Smooth muscle cell (in vitro differentiated cells): ENCODE measurements around the gene DSPP. TPM values are rescaled to one million over a fixed set of nuclear protein-coding genes. Genes with fewer than 3 reads are reported as not detected.

ENCODE experiments used
- DNase-seq: peaks from one replicate; lab custom pipeline; 2025; ENCODE audit not compliant: unreplicated experiment; lab: John Stamatoyannopoulos, UW
- H2AFZ ChIP-seq: fragments of 200-600 bp; sonication (generic); 2 replicates; pipeline ENCODE4 v1.6.0; 2016; ENCODE audit warnings: antibody characterized with exemption, low read depth, mild to moderate bottlenecking
- H3F3A ChIP-seq: fragments of 200-600 bp; sonication (generic); 2 replicates; pipeline ENCODE4 v1.6.0; 2017; ENCODE audit warnings: antibody characterized with exemption, low read depth
- H3K27ac ChIP-seq: fragments of 200-600 bp; sonication (generic); 2 replicates; pipeline ENCODE4 v1.5.1; 2016; ENCODE audit warnings: low read depth, mild to moderate bottlenecking
- H3K27me3 ChIP-seq: fragments of 200-600 bp; sonication (generic); 2 replicates; pipeline ENCODE4 v1.6.1; 2016; ENCODE audit warnings: low read depth, mild to moderate bottlenecking
- H3K36me3 ChIP-seq: fragments of 200-600 bp; sonication (generic); 2 replicates; pipeline ENCODE4 v1.5.1; 2016; ENCODE audit warnings: low read depth
- H3K4me1 ChIP-seq: fragments of 200-600 bp; sonication (generic); 2 replicates; pipeline ENCODE4 v1.5.1; 2016; ENCODE audit warnings: low read depth
- H3K4me2 ChIP-seq: fragments of 200-600 bp; sonication (generic); 2 replicates; pipeline ENCODE4 v1.6.0; 2016; ENCODE audit warnings: mild to moderate bottlenecking
- H3K4me3 ChIP-seq: fragments of 200-600 bp; sonication (generic); 2 replicates; pipeline ENCODE4 v1.5.1; 2016; ENCODE audit warnings: mild to moderate bottlenecking
- H3K79me2 ChIP-seq: fragments of 200-600 bp; sonication (generic); 2 replicates; pipeline ENCODE4 v1.6.0; 2016; ENCODE audit warnings: low read depth, mild to moderate bottlenecking
- H3K9ac ChIP-seq: fragments of 200-600 bp; sonication (generic); 2 replicates; pipeline ENCODE4 v1.6.0; 2016; ENCODE audit warnings: low read depth
- H3K9me3 ChIP-seq: fragments of 200-600 bp; sonication (generic); replicated peaks from 2 replicates; pipeline ENCODE4 v1.5.1; 2016; ENCODE audit warnings: low read depth
- H4K20me1 ChIP-seq: fragments of 200-600 bp; sonication (generic); 2 replicates; pipeline ENCODE4 v1.6.0; 2016; ENCODE audit warnings: low read depth
- CTCF ChIP-seq: fragments of 200-600 bp; sonication (generic); IDR thresholded peaks from 2 replicates; pipeline ENCODE4 v1.5.1; 2017; ENCODE audit warnings: borderline replicate concordance, mild to moderate bottlenecking, antibody characterized with exemption; ENCODE audit not compliant: insufficient read depth, poor library complexity, severe bottlenecking
- WGBS: methylation state at CpG from one replicate; pipeline ENCODE4 v1.1.7; 2016; ENCODE audit warnings: low lambda C conversion rate; 5-methylcytosine and 5-hydroxymethylcytosine counted together
- polyA plus RNA-seq: library from polyadenylated mRNA; unstranded; fragments of >200 nt; fragmentation: Nextera tagmentation; extraction: Ambion mirVana; gene quantifications from 2 replicates; pipeline ENCODE4 v1.2.1, GENCODE V29; 2016
- total RNA-seq: library from RNA; depleted of rRNA; stranded (reverse); fragments of >200 nt; gene quantifications from 2 replicates; pipeline ENCODE4 v1.2.3, GENCODE V29; 2014

Gene DSPP
- total and polyA plus RNA-seq, 2 experiments from 2014 or later, result not detected

GRCh38 chr4:87632469-87632868 lies 24.1 kb downstream of the DSPP start:
- H3K36me3 ChIP-seq, result no peaks in the 10 kb centered on the region
- H3K27ac ChIP-seq, result no peak overlapping the region
- WGBS, result 64% methylated on average over 1 of the region's 1 CpG
- H3K79me2 ChIP-seq, result no peaks in the 10 kb centered on the region
- TF ChIP-seq CTCF, result no peak
- H3K9ac ChIP-seq, result no peak overlapping the region
- H3K4me2 ChIP-seq, result no peak overlapping the region
- DNase-seq, result no peak
- no peaks in the 10 kb centered on the region for H3K27me3 ChIP-seq
- H3K4me3 ChIP-seq, result no peak overlapping the region
- no peaks in the 10 kb centered on the region for H3K9me3 ChIP-seq
- no peaks in the 10 kb centered on the region for H3F3A ChIP-seq
- H3K4me1 ChIP-seq, result no peaks in the 10 kb centered on the region
- H2AFZ ChIP-seq, result no peak overlapping the region
- no peaks in the 10 kb centered on the region for H4K20me1 ChIP-seq

- no peak overlapping the region for H3K4me3 ChIP-seq
- H3K27ac ChIP-seq, result no peak overlapping the region
- no peak overlapping the region for H3K4me2 ChIP-seq
- no peaks in the 10 kb centered on the region for H3K27me3 ChIP-seq
- no peaks in the 10 kb centered on the region for H4K20me1 ChIP-seq
- no peak overlapping the region for H3K9ac ChIP-seq
- H3K9me3 ChIP-seq, result no peaks in the 10 kb centered on the region
- no peak for TF ChIP-seq CTCF
- H3K4me1 ChIP-seq, result no peaks in the 10 kb centered on the region
- 56% methylated on average over 2 of the region's 2 CpGs for WGBS
- no peak overlapping the region for H2AFZ ChIP-seq
- no peak for DNase-seq
- H3K79me2 ChIP-seq, result no peaks in the 10 kb centered on the region
- no peaks in the 10 kb centered on the region for H3F3A ChIP-seq
- H3K36me3 ChIP-seq, result no peaks in the 10 kb centered on the region
Measured at GRCh38 chr4:87633243-87633642, 24.9 kb downstream of the DSPP start.

GRCh38 chr4:87644286-87644685 lies 36.0 kb downstream of the DSPP start:
- Histone ChIP-seq H3K27me3 (no peaks in the 10 kb centered on the region), H3F3A (no peaks in the 10 kb centered on the region), H3K4me1 (no peaks in the 10 kb centered on the region), H3K4me2 (no peak overlapping the region), H3K4me3 (no peak overlapping the region), H4K20me1 (no peaks in the 10 kb centered on the region), H3K79me2 (no peaks in the 10 kb centered on the region), H3K9ac (no peak overlapping the region), H3K9me3 (no peaks in the 10 kb centered on the region), H3K36me3 (no peaks in the 10 kb centered on the region), H3K27ac (no peak overlapping the region), H2AFZ (no peak overlapping the region)
- no peak for TF ChIP-seq CTCF
- no peak for DNase-seq
- 95% methylated on average over 6 of the region's 6 CpGs for WGBS

GRCh38 chr4:87649980-87650379 lies 41.7 kb downstream of the DSPP start, which contains the start of gene DMP1:
Gene DMP1, plus strand, starts transcription at chr4:87650280. Its CDS starts 6,213 bp downstream, at chr4:87656493.
- H3K36me3 ChIP-seq, result no peaks in the 10 kb centered on the region
- H3K4me3 ChIP-seq, result no peak within 1 kb of the TSS
- no peak within 1 kb of the TSS for H3K4me2 ChIP-seq
- no peaks in the 10 kb centered on the region for H3K79me2 ChIP-seq
- no peak for DNase-seq
- no peak within 1 kb of the TSS for H3K27ac ChIP-seq
- no peak within 1 kb of the TSS for H2AFZ ChIP-seq
- 100% methylated on average over 3 of the region's 3 CpGs for WGBS
- no peaks in the 10 kb centered on the region for H3F3A ChIP-seq
- no peaks in the 10 kb centered on the region for H3K9me3 ChIP-seq
- no peaks in the 10 kb centered on the region for H4K20me1 ChIP-seq
- no peak within 1 kb of the TSS for H3K9ac ChIP-seq
- TF ChIP-seq CTCF, result no peak
- H3K4me1 ChIP-seq, result peaks cover 10% of the 10 kb centered on the region
- no peaks in the 10 kb centered on the region for H3K27me3 ChIP-seq
